Activated T-helper 17 cell treated with anti-CD3 and anti-CD28 coated beads, Interleukin-2, amount 50 U/mL, for 72 hours (primary cell): Measurements from ENCODE around the gene UROD. TPM values are rescaled to one million over a fixed set of nuclear protein-coding genes. Genes with fewer than 3 reads are reported as not detected.
"Not testable (repeated sequence)": the region's sequence is repeated elsewhere in the genome, so short reads cannot be mapped to it uniquely, and the experiment has no call there.

Source experiments
- ATAC-seq: fragments of 150-1000 bp; cut with Tn5 transposase; replicated peaks from 2 replicates; pipeline ENCODE4 v1.10.0; 2021; ENCODE audit warnings: mild to moderate bottlenecking, moderate library complexity
- H3K27ac Mint-ChIP-seq: one replicate; pipeline ENCODE4 v1.8.0; 2022; ENCODE audit warnings: mixed read lengths
- H3K27me3 Mint-ChIP-seq: one replicate; pipeline ENCODE4 v1.8.0; 2022; ENCODE audit warnings: mixed read lengths
- H3K36me3 Mint-ChIP-seq: one replicate; pipeline ENCODE4 v1.8.0; 2022; ENCODE audit warnings: low read depth, mild to moderate bottlenecking, mixed read lengths
- H3K4me1 Mint-ChIP-seq: one replicate; pipeline ENCODE4 v1.8.0; 2022; ENCODE audit warnings: mixed read lengths
- H3K4me3 Mint-ChIP-seq: one replicate; pipeline ENCODE4 v1.8.0; 2022; ENCODE audit warnings: mild to moderate bottlenecking, mixed read lengths
- H3K9me3 Mint-ChIP-seq: one replicate; pipeline ENCODE4 v1.8.0; 2022; ENCODE audit warnings: mixed read lengths
- total RNA-seq, 2 donors: library from RNA; stranded (reverse); gene quantifications; one replicate each; pipeline ENCODE4 v1.2.3, GENCODE V29; 2022

Gene UROD
- total RNA-seq, 2 donors from 2014 or later, result 81.7 to 134 TPM

DNA sequence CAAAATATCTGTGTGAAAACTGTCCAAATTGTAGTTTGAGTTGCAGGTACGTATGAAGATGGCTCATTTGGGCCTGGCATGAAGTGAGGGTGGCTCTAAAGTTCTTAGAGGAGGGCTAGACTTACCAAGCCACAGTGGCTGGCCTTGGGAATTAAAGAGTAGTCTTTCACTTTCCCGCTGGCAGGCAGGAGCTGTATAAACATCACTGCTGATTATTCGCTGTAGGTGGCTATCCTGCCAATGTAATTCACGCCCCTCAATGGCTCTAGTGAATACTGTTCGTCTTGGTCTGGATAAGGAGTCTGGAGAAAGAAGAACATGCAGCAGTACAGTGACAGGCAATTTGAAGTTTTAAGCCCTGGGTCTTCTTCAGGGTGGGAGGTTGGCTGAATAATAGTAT is 31.0 kb downstream of the UROD start:
- Mint-ChIP-seq H3K27ac (no peak overlapping the region), H3K4me3 (no peak overlapping the region), H3K27me3 (no peaks in the 10 kb centered on the region), H3K9me3 (no peaks in the 10 kb centered on the region), H3K4me1 (no peaks in the 10 kb centered on the region), H3K36me3 (peaks cover 5% of the 10 kb centered on the region)
- no peak for ATAC-seq

DNA sequence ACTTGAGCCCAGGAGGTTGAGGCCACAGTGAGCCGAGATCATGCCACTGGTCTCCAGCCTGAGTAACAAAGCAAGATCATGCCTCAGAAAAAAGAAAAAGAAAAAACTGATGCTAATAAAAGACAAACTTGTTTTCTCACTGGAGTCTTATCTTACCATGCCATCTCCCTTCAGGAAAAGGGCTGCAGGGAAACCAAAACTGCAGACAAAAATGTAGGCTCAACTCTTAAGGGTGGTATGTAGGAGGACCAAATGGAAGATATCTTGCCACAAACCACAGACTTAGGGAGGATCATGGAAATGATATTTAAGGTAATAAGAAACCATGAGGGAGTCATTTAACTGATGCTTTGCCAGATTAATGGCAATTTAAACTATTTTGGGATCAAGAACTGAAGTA is 32.9 kb downstream of the UROD start:
- no peaks in the 10 kb centered on the region for H3K9me3 Mint-ChIP-seq
- no peaks in the 10 kb centered on the region for H3K27me3 Mint-ChIP-seq
- H3K36me3 Mint-ChIP-seq, result no peaks in the 10 kb centered on the region
- no peak overlapping the region for H3K4me3 Mint-ChIP-seq
- H3K27ac Mint-ChIP-seq, result no peak overlapping the region
- no peaks in the 10 kb centered on the region for H3K4me1 Mint-ChIP-seq
- no peak for ATAC-seq

DNA sequence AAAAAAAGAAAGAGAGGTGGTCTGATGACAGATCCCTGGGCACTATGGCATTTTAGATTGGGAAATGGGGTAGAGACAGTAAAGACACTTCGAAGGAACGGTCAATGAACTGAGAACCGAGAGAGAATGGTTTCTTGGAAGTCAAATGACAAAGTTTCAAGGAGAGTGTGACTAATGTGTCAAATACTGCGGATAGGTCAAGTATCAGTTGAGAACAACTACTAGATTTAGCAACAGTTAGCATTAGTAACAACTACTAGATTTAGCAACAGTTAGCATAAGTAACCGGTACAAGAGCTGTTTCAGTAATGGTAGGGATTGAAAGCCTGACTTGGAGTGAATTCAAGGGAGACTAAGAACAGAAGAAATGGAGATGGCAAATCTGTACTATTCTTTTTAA is 35.0 kb downstream of the UROD start:
- Mint-ChIP-seq H3K4me3 (no peak overlapping the region), H3K9me3 (no peaks in the 10 kb centered on the region), H3K36me3 (no peaks in the 10 kb centered on the region), H3K4me1 (peaks cover 6% of the 10 kb centered on the region), H3K27me3 (no peaks in the 10 kb centered on the region), H3K27ac (no peak overlapping the region)
- peak; percentile 79 for ATAC-seq

DNA sequence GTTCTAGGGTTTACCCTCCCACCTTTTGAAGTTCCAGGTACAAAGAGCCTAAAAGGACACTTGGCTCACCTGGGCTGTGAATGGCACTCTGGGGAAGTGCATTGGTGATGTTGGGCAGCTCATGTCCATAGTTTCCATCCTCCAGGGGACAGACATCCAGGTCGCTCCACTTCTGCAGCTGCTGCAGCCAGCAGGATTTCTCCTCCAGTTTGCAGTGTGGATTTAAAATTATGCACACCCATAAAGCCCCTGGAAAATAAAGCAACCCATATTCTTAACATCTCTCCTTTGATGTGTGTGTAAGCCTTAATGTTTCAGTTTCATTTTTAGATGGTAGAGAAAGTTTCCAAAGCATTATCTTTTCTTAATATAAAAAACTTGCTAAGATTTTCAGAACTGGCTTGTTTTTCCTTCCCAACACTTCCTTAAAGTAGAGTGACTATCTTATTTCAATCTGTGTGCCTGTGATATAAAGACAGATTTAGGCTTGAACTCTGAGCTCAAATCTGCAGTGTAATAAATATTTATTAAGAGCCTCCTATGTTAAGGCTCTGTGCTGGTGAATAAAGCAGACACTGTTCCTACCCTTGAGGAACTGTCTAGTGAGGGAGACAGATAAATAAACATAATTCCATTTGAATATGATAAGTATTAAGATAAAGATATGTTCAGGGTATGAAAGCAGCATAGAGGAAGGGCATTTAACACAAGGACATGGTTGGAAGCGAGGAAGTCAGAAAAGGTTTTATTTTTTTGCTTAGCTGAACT is 39.1 kb downstream of the UROD start:
- Mint-ChIP-seq H3K9me3 (no peaks in the 10 kb centered on the region), H3K36me3 (no peaks in the 10 kb centered on the region), H3K27me3 (no peaks in the 10 kb centered on the region), H3K27ac (peak overlapping the region; percentile 18), H3K4me1 (peaks cover 6% of the 10 kb centered on the region), H3K4me3 (peak overlapping the region; percentile 33)
- ATAC-seq, result peak; percentile 67

DNA sequence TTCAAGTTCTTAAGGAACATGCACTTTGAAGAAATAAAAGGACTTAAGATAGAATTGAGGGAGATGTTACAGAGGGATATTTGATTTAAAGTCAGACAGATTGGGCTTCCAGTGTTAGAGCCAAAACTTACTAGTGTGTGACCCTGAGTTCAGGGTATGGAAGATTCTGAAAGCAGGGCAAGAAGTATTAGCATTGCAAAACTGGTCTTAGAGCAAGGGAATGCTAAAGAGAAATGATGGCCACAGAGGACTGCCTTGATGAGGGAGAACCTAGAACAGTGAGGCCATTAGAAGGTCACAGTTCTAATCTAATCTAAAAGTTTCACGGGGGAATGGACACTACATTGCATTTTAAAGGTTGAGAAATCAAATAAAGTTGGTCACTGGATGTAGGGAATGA is 45.5 kb downstream of the UROD start:
- Mint-ChIP-seq H3K27ac (no peak overlapping the region), H3K9me3 (no peaks in the 10 kb centered on the region), H3K4me3 (no peak overlapping the region), H3K27me3 (no peaks in the 10 kb centered on the region), H3K4me1 (no peaks in the 10 kb centered on the region), H3K36me3 (no peaks in the 10 kb centered on the region)
- ATAC-seq, result no peak

DNA sequence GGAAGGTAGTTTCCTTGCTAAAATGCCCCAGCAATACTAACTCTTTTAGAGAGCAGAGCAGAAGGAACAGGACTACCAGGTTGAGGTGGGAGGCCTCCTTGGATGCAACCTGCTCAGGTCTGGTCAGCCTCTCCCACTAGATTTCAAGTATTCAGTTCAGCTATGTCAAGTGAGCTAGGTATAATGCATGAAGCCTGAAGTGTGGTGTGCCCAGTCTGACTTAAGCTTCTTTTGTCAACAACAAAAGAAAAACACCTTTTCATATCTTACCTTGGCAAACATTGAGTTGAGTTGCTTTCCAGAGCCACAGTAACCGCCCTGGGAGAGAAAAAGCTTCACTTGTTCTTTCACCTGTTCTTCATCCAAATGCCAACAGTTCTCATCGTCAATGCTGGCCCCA is 47.8 kb downstream of the UROD start:
- Mint-ChIP-seq H3K9me3 (no peaks in the 10 kb centered on the region), H3K27ac (no peak overlapping the region), H3K36me3 (no peaks in the 10 kb centered on the region), H3K4me1 (no peaks in the 10 kb centered on the region), H3K4me3 (no peak overlapping the region), H3K27me3 (no peaks in the 10 kb centered on the region)
- ATAC-seq, result no peak

DNA sequence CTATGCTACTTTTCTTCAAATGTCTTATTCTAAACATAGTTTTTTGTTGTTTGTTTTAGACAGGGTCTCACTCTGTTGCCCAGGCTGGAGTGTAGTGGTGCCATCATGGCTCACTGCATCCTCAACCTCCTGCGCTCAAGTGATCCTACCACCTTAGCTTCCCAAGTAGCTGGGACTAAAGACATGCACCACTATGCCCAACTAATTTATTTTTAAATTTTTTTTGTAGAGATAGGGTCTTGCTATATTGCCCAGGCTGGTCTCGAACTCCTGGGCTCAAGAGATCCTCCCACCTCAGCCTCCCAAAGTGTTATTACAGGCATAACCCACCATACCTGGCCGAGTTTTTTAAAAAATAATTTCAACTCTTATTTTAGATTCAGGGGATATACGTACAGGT is 50.4 kb downstream of the UROD start:
- H3K27me3 Mint-ChIP-seq, H3K4me3 Mint-ChIP-seq, ATAC-seq, H3K4me1 Mint-ChIP-seq, H3K36me3 Mint-ChIP-seq, H3K9me3 Mint-ChIP-seq, H3K27ac Mint-ChIP-seq: not testable (repeated sequence)

DNA sequence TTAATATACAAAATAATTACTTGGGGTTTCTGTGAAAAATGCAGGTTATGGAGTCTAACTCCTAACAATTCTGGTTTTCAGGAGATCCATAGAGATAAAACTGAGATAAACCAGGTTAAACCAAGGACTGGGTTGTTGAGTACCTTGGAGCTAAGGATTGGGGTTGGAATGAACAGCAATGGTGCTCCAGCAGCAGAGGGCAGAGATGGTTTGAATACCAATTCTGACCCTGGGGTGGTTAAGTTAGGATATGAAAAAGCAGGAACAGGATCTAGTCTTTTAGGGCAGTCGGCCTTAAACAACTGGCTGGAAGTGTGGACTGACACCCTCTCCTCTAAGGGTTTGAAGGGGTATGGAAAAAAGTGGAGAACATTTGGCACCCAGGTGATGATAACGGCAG is 53.0 kb downstream of the UROD start:
- H3K9me3 Mint-ChIP-seq, result no peaks in the 10 kb centered on the region

More for the DNA sequence above, 53.0 kb downstream of the UROD start:
- Mint-ChIP-seq H3K27ac (no peak overlapping the region), H3K36me3 (no peaks in the 10 kb centered on the region), H3K4me1 (no peaks in the 10 kb centered on the region), H3K4me3 (no peak overlapping the region), H3K27me3 (no peaks in the 10 kb centered on the region)
- ATAC-seq, result no peak

Other genes starting within 250 kb of the UROD start
- 1,000 to 10,000 TPM; 2,475 to 3,183 TPM for gene RPS8, start 236.7 kb upstream of the UROD start, total RNA-seq
- 1 to 10 TPM in 1 of 2 donors, under 1 TPM in 1; 0.97 to 2.0 TPM for gene BEST4, start 224.1 kb upstream of the UROD start, total RNA-seq
- 10 to 100 TPM; 58.7 to 92.0 TPM for gene PLK3, start 211.9 kb upstream of the UROD start, total RNA-seq
- 1 to 10 TPM in 1 of 2 donors, under 1 TPM in 1; 0.56 to 1.2 TPM for gene DYNLT4, start 204.9 kb upstream of the UROD start, total RNA-seq
- 10 to 100 TPM; 15.9 to 62.7 TPM for gene BTBD19, start 203.7 kb upstream of the UROD start, total RNA-seq
- gene PTCH2, start 169.0 kb upstream of the UROD start, total RNA-seq, result 1 to 10 TPM in 1 of 2 donors, under 1 TPM in 1; 0.64 to 1.1 TPM
- gene EIF2B3, start 25.7 kb upstream of the UROD start, total RNA-seq, result 10 to 100 TPM; 20.1 to 44.2 TPM
- 10 to 100 TPM; 23.2 to 29.5 TPM for gene HECTD3, start 930 bp upstream of the UROD start, total RNA-seq
- 1 to 10 TPM in 1 of 2 donors, under 1 TPM in 1; 0.86 to 1.9 TPM for gene ZSWIM5, start 194.4 kb downstream of the UROD start, total RNA-seq